GM21515 (cell line): ENCODE results near the gene ATP5F1E.
"Not testable (repeated sequence)": the region's sequence is repeated elsewhere in the genome, so short reads cannot be mapped to it uniquely, and the experiment has no call there.

Experiments
- ATAC-seq: cut with Tn5 transposase; IDR thresholded peaks from one replicate; pipeline ENCODE4 v1.9.1; 2021; ENCODE audit not compliant: unreplicated experiment

The ATP5F1E gene

GRCh38 chr20:58992911-58993310 lies 39.2 kb downstream of the ATP5F1E start:
- ATAC-seq = no peak

- no peak for ATAC-seq
Measured at GRCh38 chr20:58991715-58992114, 40.4 kb downstream of the ATP5F1E start.

DNA sequence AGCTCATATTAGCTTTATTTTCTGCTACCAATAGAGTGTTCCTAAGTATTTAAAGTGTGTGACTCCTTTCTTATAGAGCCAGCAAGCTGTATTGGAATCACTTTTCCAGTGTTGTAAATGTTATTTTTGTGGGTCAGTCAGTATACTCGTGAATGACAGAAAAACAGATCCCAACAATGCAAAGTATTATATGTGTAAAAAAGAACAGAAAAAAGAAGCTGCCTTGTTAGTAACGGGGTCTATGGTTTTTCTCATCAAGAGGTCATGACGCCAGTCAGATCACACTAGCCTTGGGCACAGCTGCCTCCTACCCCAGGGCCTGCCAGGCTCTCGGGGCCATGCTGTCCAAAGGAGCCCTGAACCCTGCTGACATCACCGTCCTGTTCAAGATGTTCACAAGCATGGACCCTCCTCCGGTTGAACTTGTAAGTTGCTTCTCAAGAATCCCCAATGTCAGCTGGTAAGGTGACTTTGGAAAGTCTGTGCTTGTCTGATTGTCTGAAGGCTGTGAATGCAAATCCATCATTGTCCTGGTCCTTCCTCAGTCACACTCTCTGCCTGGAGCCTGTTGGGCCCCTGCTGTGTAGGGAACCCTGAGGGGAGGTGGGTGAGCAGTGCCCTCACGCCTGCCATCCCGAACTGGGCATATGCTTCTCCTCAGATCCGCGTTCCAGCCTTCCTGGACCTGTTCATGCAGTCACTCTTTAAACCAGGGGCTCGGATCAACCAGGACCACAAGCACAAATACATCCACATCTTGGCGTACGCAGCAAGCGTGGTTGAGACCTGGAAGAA lies 41.3 kb downstream of the ATP5F1E start:
- no peak for ATAC-seq

DNA sequence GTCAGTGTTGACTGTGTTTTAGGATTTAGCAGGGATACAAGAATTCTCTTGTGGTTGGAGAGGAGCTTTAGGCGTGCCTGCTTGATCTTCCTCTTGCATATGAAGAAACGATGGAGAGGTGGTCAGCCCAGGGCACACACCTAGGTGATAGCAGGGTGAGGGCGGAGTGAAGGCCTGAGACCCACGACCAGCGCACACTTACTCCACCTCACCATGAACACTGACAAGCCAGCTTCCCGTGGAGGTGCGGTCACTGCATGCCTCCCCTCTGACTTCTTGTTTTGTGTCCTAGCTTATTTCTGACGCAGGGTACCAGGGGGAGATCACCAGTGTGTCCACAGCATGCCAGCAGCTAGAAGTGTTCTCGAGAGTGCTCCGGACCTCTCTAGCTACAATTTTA lies 42.9 kb downstream of the ATP5F1E start:
- no peak for ATAC-seq

DNA sequence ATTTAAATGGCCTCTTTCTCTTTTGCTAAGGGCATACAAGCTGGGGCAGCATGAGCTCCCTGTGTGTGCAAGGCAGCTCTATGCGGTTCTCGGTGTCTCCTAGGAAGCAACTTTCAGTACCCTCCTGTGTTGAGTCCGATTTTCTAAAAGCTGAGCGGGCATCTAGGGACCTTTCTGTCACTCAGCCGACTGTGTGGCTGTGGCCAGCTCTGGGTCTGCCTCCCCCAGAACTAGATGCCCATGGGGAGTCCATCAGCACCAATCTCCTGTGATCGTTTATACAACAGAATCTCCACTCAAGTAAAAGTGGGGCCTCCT lies 43.6 kb downstream of the ATP5F1E start:
- no peak for ATAC-seq

DNA sequence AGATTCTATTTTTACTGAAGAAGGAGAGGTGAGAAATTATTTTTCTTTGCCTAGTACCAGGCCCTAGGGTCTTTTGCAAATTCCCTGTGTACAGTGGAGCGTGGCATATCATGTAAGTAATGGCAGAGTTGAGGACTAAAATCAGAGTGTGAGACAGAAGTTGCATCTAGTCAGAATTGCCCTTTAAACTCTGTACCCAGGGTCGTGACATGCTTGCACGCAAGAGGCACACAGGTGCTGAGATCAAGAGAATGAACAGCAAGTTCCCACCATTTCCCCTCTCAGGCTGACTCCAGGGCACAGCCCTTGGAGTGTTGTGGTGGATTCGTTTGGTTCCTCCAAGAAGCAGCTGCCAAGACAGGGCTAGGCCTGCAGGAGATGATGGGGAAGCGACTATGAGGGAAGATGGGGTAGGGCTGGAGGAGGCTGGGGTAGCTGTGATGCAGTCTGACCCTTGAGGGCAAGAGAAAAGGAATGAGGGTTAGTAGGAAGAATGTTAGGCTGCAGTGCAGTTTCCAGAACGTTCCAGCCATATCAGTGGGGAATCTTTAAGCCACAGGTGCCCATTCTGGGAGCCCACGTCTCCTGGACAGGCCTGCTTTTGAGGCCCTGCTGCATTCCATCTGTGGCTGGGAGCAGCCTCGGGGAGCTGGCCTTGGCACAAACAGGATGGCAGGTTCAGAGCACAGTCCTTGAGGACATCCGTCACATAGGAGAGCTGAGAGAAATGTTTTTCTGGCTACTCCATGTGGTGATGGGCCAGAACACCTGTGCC lies 44.2 kb downstream of the ATP5F1E start:
- ATAC-seq = no peak

DNA sequence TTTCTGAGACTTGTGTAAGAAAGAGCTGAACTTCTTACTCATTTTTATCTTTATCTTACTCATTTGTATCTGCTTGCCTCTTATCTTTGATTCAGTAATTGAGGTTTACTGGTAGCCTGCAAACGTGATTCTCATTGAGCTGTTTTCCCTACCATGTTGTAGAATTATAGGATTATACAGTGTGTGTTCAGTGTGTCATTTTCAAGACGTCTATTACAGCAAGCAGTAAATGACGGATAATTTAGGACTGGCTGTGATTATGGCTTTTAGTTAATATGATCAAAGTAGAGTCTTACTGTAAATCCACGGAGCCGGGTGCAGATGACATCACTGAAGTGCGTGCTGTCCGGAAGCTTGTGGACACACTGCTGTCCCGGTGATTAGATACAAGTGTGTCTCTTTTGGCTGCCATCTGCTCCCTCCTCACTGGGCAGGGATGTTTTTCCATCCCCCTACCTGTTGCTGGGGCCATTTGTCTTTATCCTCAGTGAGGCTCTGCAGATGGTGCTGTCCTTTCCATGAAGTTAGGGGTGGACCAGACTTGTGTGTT lies 45.1 kb downstream of the ATP5F1E start:
- no peak for ATAC-seq

- no peak for ATAC-seq
Measured at GRCh38 chr20:58986286-58986967, 45.7 kb downstream of the ATP5F1E start.

DNA sequence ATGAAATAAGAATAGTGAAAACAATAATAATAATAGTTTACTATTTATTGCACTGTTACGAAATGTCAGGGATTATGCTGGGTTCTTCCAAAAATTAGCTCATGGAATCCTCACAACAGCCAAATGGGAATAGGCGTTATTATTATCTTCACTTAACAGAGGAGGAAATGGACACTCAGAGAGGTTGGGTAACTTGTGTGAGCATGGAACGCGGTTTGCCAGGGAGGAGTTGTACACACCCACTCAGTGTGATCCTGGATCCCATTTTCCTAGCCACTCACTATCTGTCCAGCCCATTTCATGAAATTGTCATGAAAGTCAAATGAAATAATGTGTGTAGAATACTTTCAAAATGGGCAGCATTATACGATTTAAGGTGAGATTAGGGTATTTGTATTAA lies 46.5 kb downstream of the ATP5F1E start:
- no peak for ATAC-seq

- no peak for ATAC-seq
Measured at GRCh38 chr20:58984691-58985090, 47.4 kb downstream of the ATP5F1E start.

- ATAC-seq = not testable (repeated sequence)
Measured at GRCh38 chr20:58983115-58983468, 49.0 kb downstream of the ATP5F1E start.

GRCh38 chr20:58982406-58983114 lies 49.6 kb downstream of the ATP5F1E start:
- no peak for ATAC-seq

GRCh38 chr20:58981628-58982364 lies 50.3 kb downstream of the ATP5F1E start:
- no peak for ATAC-seq

DNA sequence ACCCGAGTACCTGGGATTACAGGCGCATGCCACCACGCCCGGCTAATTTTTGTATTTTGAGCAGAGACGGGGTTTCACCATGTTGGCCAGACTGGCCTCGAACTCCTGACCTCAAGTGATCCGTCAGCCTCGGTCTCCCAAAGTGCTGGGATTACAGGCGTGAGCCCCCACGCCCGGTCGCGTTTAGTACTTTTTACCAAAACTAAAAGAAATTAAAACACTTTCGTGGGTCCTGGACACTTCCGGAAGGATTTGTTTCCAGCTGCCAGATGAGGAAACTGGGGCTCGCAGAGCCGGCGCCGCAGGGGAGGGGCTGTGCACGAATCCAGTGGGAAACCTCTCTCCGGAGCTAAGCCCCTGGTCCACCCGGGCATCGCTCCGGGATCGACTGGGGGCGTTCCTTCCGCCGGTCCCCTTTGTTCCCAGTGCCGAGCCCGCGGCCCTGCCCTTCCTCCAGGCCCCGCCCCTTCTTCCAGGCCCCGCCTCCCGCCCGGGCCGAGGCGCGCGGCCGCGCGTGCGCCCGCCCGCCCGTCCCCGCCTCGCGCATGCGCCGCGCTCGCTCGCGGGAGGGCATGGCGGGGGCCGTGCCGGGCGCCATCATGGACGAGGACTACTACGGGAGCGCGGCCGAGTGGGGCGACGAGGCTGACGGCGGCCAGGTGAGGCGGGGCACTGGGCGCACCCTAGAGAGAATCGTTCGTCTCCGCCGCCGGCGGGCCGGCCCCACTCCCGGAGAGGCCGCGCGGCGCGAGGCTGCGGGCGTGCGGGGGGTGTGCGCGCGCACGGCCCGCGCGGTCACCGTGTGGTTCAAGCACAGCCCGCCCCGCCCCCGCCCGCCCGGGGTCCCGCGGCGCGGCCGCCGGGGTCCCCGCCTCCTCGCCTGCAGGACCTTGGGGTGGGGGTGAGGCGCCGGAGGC lies 51.2 kb downstream of the ATP5F1E start, which contains the start of gene NELFCD:
Gene NELFCD (plus strand): TSS at position 546 of the 917 bp plus-strand sequence. CDS start 54 bp downstream, at position 600.
- ATAC-seq = peak; percentile 64

DNA sequence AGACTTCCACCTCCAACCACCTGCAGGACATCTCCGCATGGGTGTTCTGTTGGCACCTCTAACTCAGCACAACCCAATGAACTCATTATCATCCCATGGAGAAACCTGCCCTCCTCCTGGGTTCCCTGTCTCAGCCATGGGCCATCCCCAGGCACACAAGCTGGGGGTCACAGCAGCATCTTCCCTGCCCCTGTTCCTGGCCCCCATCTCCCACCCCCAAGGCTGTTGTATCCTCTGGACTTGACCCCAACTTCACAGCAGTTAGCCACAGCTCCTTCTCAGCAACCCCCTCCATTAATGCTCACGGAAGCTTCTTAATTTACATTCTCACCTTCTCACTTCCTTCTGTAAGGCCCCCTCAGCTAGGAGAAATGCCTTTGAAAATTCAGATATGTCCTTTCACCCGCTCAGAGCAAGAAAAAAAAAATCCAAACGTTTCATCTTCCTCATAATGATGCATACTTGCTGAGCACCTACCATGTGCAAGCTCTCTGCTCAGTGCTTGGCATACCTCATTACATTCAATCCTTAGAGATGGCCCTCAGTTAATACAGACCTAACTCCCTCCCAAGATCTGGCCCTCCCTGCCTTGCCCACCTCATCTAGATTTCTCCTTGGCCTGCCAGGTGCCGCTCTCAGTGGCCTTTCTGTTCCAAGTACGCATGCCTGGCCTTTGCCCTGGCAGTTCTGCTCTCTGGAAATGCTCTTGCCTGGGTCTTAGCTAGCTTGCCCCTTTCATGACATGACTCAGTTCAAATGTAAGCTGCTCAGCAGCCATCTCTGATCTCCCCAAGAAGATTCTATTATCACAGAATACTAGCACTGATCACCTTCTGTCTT lies 53.6 kb downstream of the ATP5F1E start:
- no peak for ATAC-seq

DNA sequence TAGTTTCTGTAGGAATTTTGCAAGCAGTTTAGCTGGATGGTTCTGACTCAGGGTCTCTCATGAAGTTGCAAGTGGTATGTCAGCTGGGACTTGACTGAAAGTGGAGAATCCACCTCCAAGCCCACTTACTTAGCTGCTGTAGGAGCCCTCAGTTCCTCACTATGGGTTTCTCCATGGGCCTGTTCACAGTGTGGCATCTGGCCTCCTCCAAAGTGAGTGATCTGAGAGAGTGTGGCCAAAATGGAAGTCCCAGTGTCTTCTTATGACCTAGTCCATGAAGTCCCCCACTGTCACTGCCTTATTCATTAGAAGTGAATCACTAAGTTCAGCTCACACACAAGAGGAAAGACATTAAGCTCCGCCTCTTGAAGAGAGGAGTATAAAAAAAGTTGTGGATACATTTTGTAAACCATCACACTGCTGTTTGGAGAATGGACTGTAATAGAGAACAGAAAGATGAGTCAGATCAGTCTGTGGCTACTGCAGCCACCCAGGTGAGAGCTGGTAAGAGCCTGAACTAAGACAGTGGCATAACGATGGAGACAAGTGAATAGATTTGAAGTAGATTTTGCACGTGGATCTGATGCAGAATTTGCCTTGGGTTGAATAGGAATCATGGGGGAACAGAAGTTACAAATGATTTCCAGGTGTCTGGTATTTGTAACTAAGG lies 55.9 kb downstream of the ATP5F1E start:
- no peak for ATAC-seq
